Brain microvascular endothelial cell (primary cell): Measurements from ENCODE around the gene ANKH.

Experiments
- DNase-seq: peaks from one replicate; pipeline ENCODE4 v3.0.0-alpha.2; 2020
- H3K27ac ChIP-seq: fragments of 250-450 bp; sonication (Bioruptor Pico); 2 replicates; pipeline ENCODE4 v1.5.1; 2020; ENCODE audit warnings: mild to moderate bottlenecking, moderate library complexity
- H3K27me3 ChIP-seq: fragments of 250-450 bp; sonication (Bioruptor Pico); replicated peaks from 2 replicates; pipeline ENCODE4 v1.5.1; 2020; ENCODE audit warnings: mild to moderate bottlenecking
- H3K36me3 ChIP-seq: fragments of 250-450 bp; sonication (Bioruptor Pico); replicated peaks from 2 replicates; pipeline ENCODE4 v1.5.1; 2020; ENCODE audit warnings: mild to moderate bottlenecking
- H3K4me3 ChIP-seq: 2 replicates; pipeline ENCODE4 v1.5.1; 2011; ENCODE audit warnings: low read depth, mild to moderate bottlenecking, control low read depth, low read length, moderate library complexity
- CTCF ChIP-seq: IDR thresholded peaks from 2 replicates; pipeline ENCODE4 v1.5.1; 2011; ENCODE audit warnings: low read depth, mild to moderate bottlenecking, moderate library complexity, low read length, control low read depth, inconsistent platforms; ENCODE audit errors: missing control alignments
- in situ Hi-C: cut with HindIII; loops from 2 replicates; pipeline ENCODE4 v1.10.0; 2017; ENCODE audit warnings: low sequenced_read_pairs, low pct_ligation_motif_present

The ANKH gene

GRCh38 chr5:14873790-14874189 lies 2.2 kb upstream of the ANKH start:
- H3K36me3 ChIP-seq, result no peaks in the 10 kb centered on the region
- no peak for DNase-seq
- no peak for TF ChIP-seq CTCF
- no peaks in the 10 kb centered on the region for H3K27me3 ChIP-seq
- no peak overlapping the region for H3K27ac ChIP-seq
- in situ Hi-C loops, result no loop called here
- no peak overlapping the region for H3K4me3 ChIP-seq

GRCh38 chr5:14873093-14873492 lies 1.5 kb upstream of the ANKH start:
- no peaks in the 10 kb centered on the region for H3K36me3 ChIP-seq
- no peaks in the 10 kb centered on the region for H3K27me3 ChIP-seq
- H3K4me3 ChIP-seq, result no peak overlapping the region
- no peak for TF ChIP-seq CTCF
- no peak overlapping the region for H3K27ac ChIP-seq
- DNase-seq, result no peak
- in situ Hi-C loops, result no loop called here

GRCh38 chr5:14872070-14872989 lies 752 bp upstream of the ANKH start:
- Histone ChIP-seq H3K4me3 (peak overlapping the region; percentile 72), H3K27ac (peak overlapping the region; percentile 84), H3K27me3 (no peaks in the 10 kb centered on the region), H3K36me3 (no peaks in the 10 kb centered on the region)
- peak; percentile 13 for TF ChIP-seq CTCF
- DNase-seq, result peak; percentile 27
- in situ Hi-C loops, result no loop called here

- in situ Hi-C loops, result no loop called here
- peak; percentile 57 for TF ChIP-seq CTCF
- no peak for DNase-seq
- Histone ChIP-seq H3K27me3 (no peaks in the 10 kb centered on the region), H3K36me3 (no peaks in the 10 kb centered on the region), H3K27ac (no peak overlapping the region), H3K4me3 (peak overlapping the region; percentile 83)
Measured at GRCh38 chr5:14870337-14871213, 1.0 kb downstream of the ANKH start.

- no peaks in the 10 kb centered on the region for H3K36me3 ChIP-seq
- H3K4me3 ChIP-seq, result peak overlapping the region; percentile 83
- in situ Hi-C loops, result no loop called here
- DNase-seq, result no peak
- TF ChIP-seq CTCF, result no peak
- no peak overlapping the region for H3K27ac ChIP-seq
- H3K27me3 ChIP-seq, result no peaks in the 10 kb centered on the region
Measured at GRCh38 chr5:14869668-14870164, 1.9 kb downstream of the ANKH start.
